Right renal pelvis (tissue), 4 donors: ENCODE results near the gene DDX60. TPM values are rescaled to one million over a fixed set of nuclear protein-coding genes. Genes with fewer than 3 reads are reported as not detected.
"Not testable (repeated sequence)": the region's sequence is repeated elsewhere in the genome, so short reads cannot be mapped to it uniquely, and the experiment has no call there.

Source experiments
- DNase-seq, 4 donors: peaks; one replicate each; pipeline ENCODE4 v3.0.0-alpha.2; 2013; ENCODE audit warnings: low read depth in 4 of 4, low spot score in 3 of 4, missing footprints in 1 of 4
- polyA plus RNA-seq, 4 donors: library from polyadenylated mRNA; unstranded; fragments of 120-200 nt; gene quantifications; one replicate each; pipeline ENCODE4 v1.2.1, GENCODE V29; 2013; ENCODE audit not compliant: insufficient read length in 4 of 4

The DDX60 gene
- polyA plus RNA-seq, 4 donors: 9.9 to 14.5 (median 12.4) TPM

- no peak for DNase-seq
Measured at GRCh38 chr4:168218645-168219044, 99.9 kb downstream of the DDX60 start.

DNA sequence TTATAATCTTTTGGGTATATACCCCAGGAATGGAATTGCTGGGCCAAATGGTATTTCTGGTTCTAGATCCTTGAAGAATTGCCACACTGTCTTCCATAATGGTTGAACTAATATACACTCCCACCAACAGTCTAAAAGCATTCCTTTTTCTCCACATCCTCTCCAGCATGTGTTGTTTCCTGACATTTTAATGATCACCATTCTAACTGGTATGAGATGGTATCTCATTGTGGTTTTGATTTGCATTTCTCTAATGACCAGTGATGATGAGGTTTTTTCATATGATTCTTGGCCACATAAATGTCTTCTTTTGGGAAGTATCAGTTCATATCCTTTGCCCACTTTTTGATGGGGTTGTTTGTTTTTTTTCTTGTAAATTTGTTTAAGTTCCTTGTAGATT, 105.0 kb downstream of the DDX60 start:
- DNase-seq: not testable (repeated sequence)

- DNase-seq: no peak
Measured at GRCh38 chr4:168212656-168213055, 105.9 kb downstream of the DDX60 start.

- DNase-seq: no peak
Measured at GRCh38 chr4:168208957-168209614, 109.5 kb downstream of the DDX60 start.

- no peak for DNase-seq
Measured at GRCh38 chr4:168203233-168203911, 115.2 kb downstream of the DDX60 start.

DNA sequence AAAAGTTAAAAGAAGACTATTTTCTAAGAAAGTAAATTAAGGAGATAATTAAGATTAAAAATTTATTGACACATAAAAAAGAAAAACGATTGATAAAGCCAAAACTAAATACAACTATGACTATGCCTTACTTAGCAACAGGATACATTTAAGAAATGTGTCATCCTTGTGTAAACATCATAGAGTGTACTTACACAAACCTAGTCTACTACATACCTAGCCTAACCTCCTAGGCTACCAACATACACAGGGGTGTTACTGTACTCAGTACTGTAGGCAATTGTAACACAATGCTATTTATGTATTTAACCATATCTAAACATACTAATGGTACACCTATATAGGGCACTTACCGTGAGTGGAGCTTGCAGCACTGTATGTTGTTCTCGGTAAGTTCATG, 117.9 kb downstream of the DDX60 start:
- no peak for DNase-seq

DNA sequence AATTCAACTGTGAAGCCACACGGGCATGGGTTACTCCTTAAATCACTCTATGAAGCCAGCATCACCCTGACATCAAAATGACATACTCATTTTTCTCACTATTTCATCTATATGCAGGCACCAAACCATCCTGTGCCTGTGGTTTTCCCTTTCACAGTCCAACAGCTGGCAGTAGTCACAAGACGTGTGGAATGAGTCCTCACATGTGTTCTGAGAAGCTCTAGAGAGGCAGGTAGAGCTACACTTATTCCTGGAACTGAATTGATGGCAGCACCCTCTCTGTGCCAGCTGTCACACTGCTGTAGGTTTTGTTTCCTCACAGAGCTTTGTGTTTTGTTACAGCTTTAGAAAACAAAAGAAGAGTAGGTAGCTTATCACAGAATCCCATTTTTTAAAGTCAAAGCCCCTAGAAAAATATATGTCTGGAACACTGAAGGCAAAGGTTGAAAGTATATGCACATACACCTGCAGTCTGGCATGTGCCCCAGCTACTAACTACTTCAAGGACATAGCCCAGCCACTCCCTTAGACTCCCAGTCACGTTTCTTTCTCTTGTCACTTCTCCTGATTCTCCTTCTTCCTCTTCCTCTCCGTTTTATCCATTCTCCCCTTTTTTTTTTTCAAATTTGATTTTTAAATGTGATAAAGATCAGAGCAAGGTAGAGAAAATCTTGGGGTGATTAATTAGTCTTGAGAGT, 119.1 kb downstream of the DDX60 start:
- DNase-seq: no peak

- DNase-seq: no peak
Measured at GRCh38 chr4:168197926-168198325, 120.6 kb downstream of the DDX60 start.

GRCh38 chr4:168188754-168189153, 129.8 kb downstream of the DDX60 start:
- no peak for DNase-seq

- peak; percentile 2 to 16 (median 8) for DNase-seq
Measured at GRCh38 chr4:168183717-168184571, 134.6 kb downstream of the DDX60 start.

DNA sequence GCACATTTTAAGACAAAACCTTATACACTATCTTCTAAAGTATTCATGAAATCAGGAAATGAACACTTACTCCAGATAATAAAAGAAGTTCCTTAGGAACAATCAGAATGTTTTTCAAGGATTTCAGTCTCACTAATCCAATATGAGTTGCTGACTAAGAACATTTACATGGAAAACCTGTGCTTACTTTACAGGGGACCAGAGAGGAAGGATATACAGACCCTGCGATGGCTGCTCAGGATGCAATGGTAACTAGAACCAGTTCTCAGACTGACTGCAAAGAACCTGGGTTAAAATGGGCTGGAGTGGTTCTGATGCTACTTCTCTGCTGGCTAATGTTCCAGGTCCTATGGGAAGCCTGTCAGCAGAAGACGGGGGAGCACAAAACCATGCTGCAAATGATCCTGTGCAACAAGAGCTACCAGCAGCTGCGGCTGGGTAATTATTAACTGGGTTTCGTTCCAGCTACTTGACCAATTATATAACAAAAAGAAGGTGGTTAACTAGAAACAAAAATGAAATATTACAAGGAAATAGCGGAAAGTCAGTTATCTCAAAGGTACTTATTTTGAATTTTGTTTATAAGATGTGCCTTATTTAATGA, 140.9 kb downstream of the DDX60 start:
- DNase-seq: peak in 2 of 4 donors; percentile 3 to 7

DNA sequence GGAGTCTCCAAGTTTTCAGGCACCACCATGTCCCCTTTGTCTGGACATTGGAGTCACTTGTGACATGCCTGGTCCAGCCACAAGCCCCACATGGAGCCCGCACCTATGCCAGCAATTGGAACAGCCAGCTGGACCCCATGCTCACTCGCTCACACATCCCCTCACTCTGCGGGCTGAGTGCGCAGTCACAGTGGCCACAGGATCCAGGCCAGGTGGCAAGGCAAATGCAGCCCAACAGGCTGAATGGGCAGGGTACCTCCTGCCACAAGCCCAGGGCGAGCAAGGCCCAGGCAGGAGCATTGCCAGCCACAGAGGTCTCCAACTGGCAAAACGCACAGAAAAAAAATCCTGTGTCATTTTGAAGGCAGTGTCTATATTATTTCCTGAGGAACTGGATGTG, 144.2 kb downstream of the DDX60 start:
- DNase-seq: no peak

DNA sequence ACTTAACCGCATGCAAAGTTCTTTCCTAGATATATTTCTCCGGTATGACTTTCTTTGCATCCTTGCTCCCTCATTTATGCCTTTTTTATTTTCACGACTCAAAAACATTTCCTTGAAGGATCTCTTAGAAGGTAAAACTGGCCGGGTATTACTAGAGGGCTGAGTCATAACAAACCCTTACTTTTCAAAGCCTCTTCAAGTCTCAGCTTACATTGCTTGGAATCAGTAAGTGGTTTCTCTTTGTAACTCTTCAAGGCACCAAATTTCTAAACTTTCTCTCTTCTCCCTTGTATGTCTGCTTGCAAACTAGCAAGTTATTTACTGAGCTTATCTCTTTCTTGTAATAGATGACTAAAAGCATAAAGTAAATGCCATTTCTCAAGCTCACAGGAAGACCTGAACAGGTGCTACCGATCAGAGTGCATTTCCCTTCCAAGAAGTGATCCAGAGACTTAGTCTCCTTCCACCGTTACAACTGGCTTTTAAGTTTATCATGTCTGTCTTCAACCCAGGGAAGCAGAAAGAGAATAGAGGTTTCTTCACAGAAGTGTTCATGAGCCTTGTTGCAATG, 150.8 kb downstream of the DDX60 start:
- no peak for DNase-seq

Other genes starting within 250 kb of the DDX60 start
- gene ANXA10, start 226.2 kb downstream of the DDX60 start, polyA plus RNA-seq: under 1 TPM in 2 of 4 donors, not detected in 2; 0.25 to 0.31 TPM
- 10 to 100 TPM in 3 of 4 donors, 1 to 10 TPM in 1; 5.5 to 12.8 (median 12.0) TPM for gene DDX60L, start 161.7 kb upstream of the DDX60 start, polyA plus RNA-seq
- 100 to 1,000 TPM; 179 to 246 (median 227) TPM for gene PALLD, start 178.3 kb upstream of the DDX60 start, polyA plus RNA-seq